GM23248 (cell line): ENCODE measurements around the gene LVRN.

Experiments
- EZH2 ChIP-seq: fragments of 200-600 bp; sonication (generic); IDR thresholded peaks from 2 replicates; pipeline ENCODE4 v1.6.1; 2018; ENCODE audit warnings: antibody characterized with exemption, mild to moderate bottlenecking; ENCODE audit not compliant: insufficient read depth, poor library complexity, severe bottlenecking
- EZH2phosphoT487 ChIP-seq: fragments of 200-600 bp; sonication (generic); IDR thresholded peaks from 2 replicates; pipeline ENCODE4 v1.6.1; 2018; ENCODE audit warnings: antibody characterized with exemption, moderate library complexity, mild to moderate bottlenecking, low read depth; ENCODE audit not compliant: insufficient read depth

DNA sequence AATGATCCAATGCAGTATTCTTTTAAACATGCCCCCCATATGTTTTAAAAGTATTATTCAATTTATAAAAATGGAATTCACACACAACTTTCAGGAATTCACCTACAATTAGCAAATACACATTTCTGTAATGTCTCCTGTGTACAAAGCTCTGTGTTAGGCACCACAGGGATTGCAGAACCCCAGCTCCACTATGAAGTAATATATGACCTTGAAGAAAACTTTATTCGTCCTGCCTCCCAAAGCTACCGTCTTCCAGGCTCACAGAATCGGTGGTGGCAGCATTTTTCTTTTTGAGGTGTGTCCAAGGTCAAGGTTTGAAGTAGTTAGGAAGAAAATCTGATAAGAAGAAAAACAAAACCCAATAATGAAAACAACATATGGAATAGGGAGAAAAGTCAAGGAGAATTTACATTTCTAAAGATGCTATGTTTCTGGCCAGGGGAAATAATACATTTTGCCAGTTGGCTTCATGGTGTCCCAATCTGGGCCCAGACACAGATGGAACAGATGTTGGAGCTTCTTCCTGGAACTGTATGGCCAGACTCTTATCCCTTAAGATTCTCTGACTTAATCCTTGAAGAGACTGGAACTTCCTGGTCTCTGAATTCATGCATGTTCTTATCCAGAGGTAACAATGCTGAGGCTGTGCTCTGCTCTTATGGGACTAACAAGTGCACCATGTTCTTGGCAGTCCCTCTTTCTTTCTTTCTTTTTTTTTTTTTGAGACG is 22.0 kb upstream of the LVRN start:
- TF ChIP-seq EZH2phosphoT487 (no peak), EZH2 (no peak)
